Measurements from ENCODE around the gene NEK10. TPM values are rescaled to one million over a fixed set of nuclear protein-coding genes. Genes with fewer than 3 reads are reported as not detected.

Gene NEK10
- total and polyA plus RNA-seq, 2 of the 13 experiments (the other 11 are each of a cell fraction or from before 2014, with no cell fraction given): 2.8 to 14.2 TPM

GRCh38 chr3:27089645-27090044 is 279.5 kb downstream of the NEK10 start:
- DNase-seq (ENCODE audit: low spot score) (no peak), FAIRE-seq (no peak), ATAC-seq (no peak)
- Histone ChIP-seq H3K4me3 (replicated peaks in 1 of 3; ENCODE audit: insufficient read depth in 1 of 3, low read depth in 2 of 3, low read length in 3 of 3) (no peak overlapping the region), H4K20me1 (ENCODE audit: insufficient read depth, low read length) (no peaks in the 10 kb centered on the region), H2AFZ (ENCODE audit: low read length) (no peak overlapping the region), H3K4me2 (ENCODE audit: low read depth, low read length) (no peak overlapping the region), H3K79me2 (ENCODE audit: insufficient read depth, low read length) (no peaks in the 10 kb centered on the region), H3K27me3 (ENCODE audit: control insufficient read depth in 1 of 2, insufficient read depth in 2 of 2, low read length in 2 of 2) (0 out of 5 replicates have a peak, but pooled peaks cover 0 to 4% of the 10 kb centered on the region in 2 experiments), H3K4me1 (ENCODE audit: insufficient read depth, low read length) (no peaks in the 10 kb centered on the region), H3K27ac (ENCODE audit: extremely low read length, insufficient read depth, low read length) (no peak overlapping the region), H3K9ac (ENCODE audit: insufficient read depth, low read depth, low read length) (no peak overlapping the region), H3K9me3 (ENCODE audit: low read length) (no peaks in the 10 kb centered on the region), H3K36me3 (replicated peaks in 1 of 2; ENCODE audit: control insufficient read depth in 1 of 2, insufficient read depth in 2 of 2, low read length in 2 of 2) (no peaks in the 10 kb centered on the region)
- 5% methylated on average over 1 of the region's 1 CpG for WGBS (ENCODE audit: low lambda C conversion rate)
- intact Hi-C loops (cut with micrococcal nuclease; ENCODE audit: unreplicated experiment) (no loop called here), in situ Hi-C loops (cut with HindIII; ENCODE audit: extremely low pct_ligation_motif_present, low pct_unique_long_range_greater_than_20kb) (no loop called here)
- TF ChIP-seq TEAD2 (CRISPR knock-in tag; IDR thresholded peaks at IDR 0.05) (no peak), ATF7 (IDR thresholded peaks at IDR 0.05) (peak; percentile 11; the same call in 1 of the 2 replicates), ATF7 (CRISPR knock-in tag; IDR thresholded peaks at IDR 0.05) (no peak)
- CTCF ChIA-PET (ENCODE audit: low intra/inter-chr PET ratio, low total read pairs): no interaction called here
- no TSS peak for BruUV-seq (replicated peaks)
- POLR2A ChIA-PET: no interaction called here

- 0% methylated on average over 2 of the region's 2 CpGs for WGBS (ENCODE audit: low lambda C conversion rate)
- Histone ChIP-seq H4K20me1 (ENCODE audit: insufficient read depth, low read length) (no peaks in the 10 kb centered on the region), H3K36me3 (replicated peaks in 1 of 2; ENCODE audit: control insufficient read depth in 1 of 2, insufficient read depth in 2 of 2, low read length in 2 of 2) (no peaks in the 10 kb centered on the region), H3K4me3 (replicated peaks in 1 of 3; ENCODE audit: insufficient read depth in 1 of 3, low read depth in 2 of 3, low read length in 3 of 3) (no peak overlapping the region), H3K27ac (ENCODE audit: extremely low read length, insufficient read depth, low read length) (no peak overlapping the region), H3K9ac (ENCODE audit: insufficient read depth, low read depth, low read length) (no peak overlapping the region), H3K9me3 (ENCODE audit: low read length) (no peaks in the 10 kb centered on the region), H2AFZ (ENCODE audit: low read length) (no peak overlapping the region), H3K79me2 (ENCODE audit: insufficient read depth, low read length) (no peaks in the 10 kb centered on the region), H3K27me3 (ENCODE audit: control insufficient read depth in 1 of 2, insufficient read depth in 2 of 2, low read length in 2 of 2) (0 out of 5 replicates have a peak, but pooled peaks cover 0 to 4% of the 10 kb centered on the region in 2 experiments), H3K4me1 (ENCODE audit: insufficient read depth, low read length) (no peaks in the 10 kb centered on the region), H3K4me2 (ENCODE audit: low read depth, low read length) (no peak overlapping the region)
- no peak for FAIRE-seq
- intact Hi-C loops (cut with micrococcal nuclease; ENCODE audit: unreplicated experiment) (no loop called here), in situ Hi-C loops (cut with HindIII; ENCODE audit: extremely low pct_ligation_motif_present, low pct_unique_long_range_greater_than_20kb) (no loop called here)
- DNase-seq (ENCODE audit: low spot score): no peak
- BruUV-seq (replicated peaks): no TSS peak
- CTCF ChIA-PET (ENCODE audit: low intra/inter-chr PET ratio, low total read pairs): no interaction called here
- ATAC-seq: no peak
- POLR2A ChIA-PET: no interaction called here
- TF ChIP-seq ZNF383 (CRISPR knock-in tag; IDR thresholded peaks at IDR 0.05; ENCODE audit: borderline replicate concordance) (no peak), TARDBP (CRISPR knock-in tag; IDR thresholded peaks at IDR 0.05) (no peak), CENPT (CRISPR knock-in tag; IDR thresholded peaks at IDR 0.05; ENCODE audit: low read depth) (no peak), ZNF678 (CRISPR knock-in tag; IDR thresholded peaks at IDR 0.05) (no peak), PAWR (CRISPR knock-in tag; IDR thresholded peaks at IDR 0.05; ENCODE audit: borderline replicate concordance) (no peak), PPARG (CRISPR knock-in tag; conservative IDR thresholded peaks at IDR 0.05) (no peak), ZNF562 (CRISPR knock-in tag; IDR thresholded peaks at IDR 0.05; ENCODE audit: borderline replicate concordance) (no peak), HMGXB4 (CRISPR knock-in tag; IDR thresholded peaks at IDR 0.05; ENCODE audit: borderline replicate concordance in 1 of 2, low read depth in 1 of 2) (no peak), ZBTB26 (CRISPR knock-in tag; IDR thresholded peaks at IDR 0.05; ENCODE audit: borderline replicate concordance) (no peak), NR2F6 (IDR thresholded peaks at IDR 0.05) (no peak), NR2F6 (CRISPR knock-in tag; IDR thresholded peaks at IDR 0.05) (no peak), PBX3 (CRISPR knock-in tag; IDR thresholded peaks at IDR 0.05; ENCODE audit: borderline replicate concordance) (no peak), ZNF614 (CRISPR knock-in tag; IDR thresholded peaks at IDR 0.05; ENCODE audit: borderline replicate concordance) (no peak), ZNF839 (CRISPR knock-in tag; IDR thresholded peaks at IDR 0.05; ENCODE audit: borderline replicate concordance) (no peak)
These were observed 280.1 kb downstream of the NEK10 start for GRCh38 chr3:27089068-27089467.

Measured in HepG2 (cell line).